SJCRH30 (cell line): Measurements from ENCODE around the gene PVALB. TPM values are rescaled to one million over a fixed set of nuclear protein-coding genes. Genes with fewer than 3 reads are reported as not detected.

Experiments used
- DNase-seq, 2 experiments: peaks; one replicate each; pipeline ENCODE4 v3.0.0-alpha.2; 2015 to 2020
- H3K27ac ChIP-seq: fragments of 250-450 bp; sonication (Bioruptor Pico); 2 replicates; pipeline ENCODE4 v1.5.1; 2020; ENCODE audit warnings: mild to moderate bottlenecking, moderate library complexity
- H3K27me3 ChIP-seq: fragments of 250-450 bp; sonication (Bioruptor Pico); 2 replicates; pipeline ENCODE4 v1.5.1; 2020; ENCODE audit warnings: mild to moderate bottlenecking, moderate library complexity
- H3K36me3 ChIP-seq: fragments of 250-450 bp; sonication (Bioruptor Pico); 2 replicates; pipeline ENCODE4 v1.5.1; 2020; ENCODE audit warnings: mild to moderate bottlenecking, moderate library complexity
- H3K4me1 ChIP-seq: fragments of 250-450 bp; sonication (Bioruptor Pico); 2 replicates; pipeline ENCODE4 v1.5.1; 2020; ENCODE audit warnings: mild to moderate bottlenecking, moderate library complexity
- H3K4me3 ChIP-seq: fragments of 250-450 bp; sonication (Bioruptor Pico); 2 replicates; pipeline ENCODE4 v1.5.1; 2020; ENCODE audit warnings: mild to moderate bottlenecking, moderate library complexity
- H3K9me3 ChIP-seq: fragments of 250-450 bp; sonication (Bioruptor Pico); replicated peaks from 2 replicates; pipeline ENCODE4 v1.5.1; 2020; ENCODE audit warnings: mild to moderate bottlenecking, moderate library complexity
- total RNA-seq: library from RNA; depleted of rRNA; stranded (reverse); fragments of >200 nt; shearing (Covaris generic); gene quantifications from 2 replicates; pipeline ENCODE4 v1.2.3, GENCODE V29; 2014

The PVALB gene
- total RNA-seq, 1 experiment from 2014 or later, result 0.45 TPM

DNA sequence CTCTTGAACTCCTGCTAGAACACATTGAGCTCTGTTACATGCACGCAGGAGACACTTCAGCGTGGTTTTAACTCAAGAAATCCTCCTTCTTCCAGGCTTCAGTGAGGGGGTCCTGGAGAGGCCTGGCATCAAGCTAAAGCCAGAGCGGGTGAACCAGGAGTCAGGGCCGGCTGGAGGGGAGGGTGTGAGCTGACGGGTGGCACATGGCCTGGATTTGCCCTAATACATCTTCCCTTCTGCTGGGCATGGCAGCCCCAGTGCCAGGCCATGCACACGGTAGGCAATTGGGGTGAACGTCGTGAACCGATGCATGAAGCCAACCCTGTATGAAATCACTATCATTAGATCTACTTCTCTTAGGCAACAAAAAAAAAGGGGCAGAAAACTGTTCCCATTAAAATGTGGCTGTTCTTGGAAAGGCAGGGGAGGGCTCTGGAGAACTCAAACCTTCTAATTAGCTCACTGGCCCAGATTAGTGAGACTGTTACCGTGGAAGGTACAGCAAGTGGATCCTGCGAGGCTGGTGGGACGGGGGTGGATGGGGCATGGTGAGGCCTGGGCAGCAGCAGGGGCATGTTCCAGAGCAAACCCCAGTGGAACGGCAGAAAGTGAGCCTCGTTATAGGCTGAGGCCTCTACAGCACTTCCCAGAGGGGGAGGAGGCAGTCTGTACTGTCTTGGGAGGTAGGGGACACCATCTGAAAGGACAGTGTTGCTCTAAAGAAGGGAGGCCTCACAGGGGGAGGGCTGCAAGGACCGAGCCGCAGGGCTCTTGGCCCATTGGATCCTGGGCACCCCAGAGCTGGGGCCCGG is 51.5 kb downstream of the PVALB start:
- H3K36me3 ChIP-seq, result no peaks in the 10 kb centered on the region
- DNase-seq, result no peak

DNA sequence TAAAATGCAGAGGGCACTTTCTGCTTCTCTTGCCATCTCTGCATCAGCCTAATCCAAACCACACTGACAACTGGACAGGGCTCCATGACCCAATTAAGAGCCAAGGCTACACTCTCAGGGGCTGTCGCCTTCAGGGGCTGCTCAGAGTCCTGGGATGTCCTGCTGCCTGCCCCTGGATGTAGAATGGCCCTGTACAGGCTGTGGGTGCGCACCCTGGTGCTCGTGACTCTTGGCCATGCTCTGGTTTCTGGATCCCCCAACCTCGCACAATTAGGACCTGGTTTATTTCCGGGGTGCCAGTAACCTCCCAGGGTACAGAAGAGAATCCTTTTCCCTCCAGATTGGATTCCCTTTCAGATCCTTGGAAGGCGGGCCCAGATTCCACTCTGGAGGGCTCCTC is 52.2 kb downstream of the PVALB start:
- 0 out of 2 replicates have a peak, but pooled peaks cover 3% of the 10 kb centered on the region for H3K27me3 ChIP-seq
- DNase-seq, result no peak
- no peaks in the 10 kb centered on the region for H3K4me1 ChIP-seq
- H3K4me3 ChIP-seq, result no peak overlapping the region
- no peaks in the 10 kb centered on the region for H3K36me3 ChIP-seq
- H3K27ac ChIP-seq, result no peak overlapping the region
- H3K9me3 ChIP-seq, result no peaks in the 10 kb centered on the region

More for the DNA sequence above, 51.5 kb downstream of the PVALB start:
- no peaks in the 10 kb centered on the region for H3K4me1 ChIP-seq
- H3K9me3 ChIP-seq, result no peaks in the 10 kb centered on the region
- no peak overlapping the region for H3K27ac ChIP-seq
- H3K4me3 ChIP-seq, result no peak overlapping the region
- 0 out of 2 replicates have a peak, but pooled peaks cover 3% of the 10 kb centered on the region for H3K27me3 ChIP-seq

DNA sequence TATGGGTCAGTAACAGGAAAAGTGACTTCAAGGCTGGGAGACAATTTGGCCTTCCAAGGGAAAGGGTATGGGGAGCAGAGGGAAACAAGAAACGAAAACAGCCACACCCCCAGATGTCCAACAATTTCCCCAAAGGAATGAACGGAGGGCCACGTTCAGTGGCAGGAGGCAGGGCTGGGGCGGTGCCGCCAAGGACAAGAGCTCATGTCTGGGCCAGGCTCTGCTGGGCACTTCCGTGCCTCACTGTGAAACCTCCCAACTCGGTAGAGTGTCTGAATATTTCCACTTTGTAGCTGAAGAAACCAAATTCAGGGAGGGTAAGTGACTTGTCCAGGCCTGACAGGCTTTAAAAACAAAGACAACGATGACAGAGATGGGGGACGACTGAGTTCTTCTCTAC is 52.8 kb downstream of the PVALB start:
- Histone ChIP-seq H3K27ac (no peak overlapping the region), H3K27me3 (peaks cover 3% of the 10 kb centered on the region; the same call in 1 of the 2 replicates), H3K36me3 (no peaks in the 10 kb centered on the region), H3K4me3 (no peak overlapping the region), H3K4me1 (no peaks in the 10 kb centered on the region), H3K9me3 (no peaks in the 10 kb centered on the region)
- DNase-seq, result no peak

GRCh38 chr22:36763576-36763975 is 53.3 kb downstream of the PVALB start:
- Histone ChIP-seq H3K27me3 (peaks cover 3% of the 10 kb centered on the region; the same call in 1 of the 2 replicates), H3K9me3 (no peaks in the 10 kb centered on the region), H3K4me1 (no peaks in the 10 kb centered on the region), H3K4me3 (no peak overlapping the region), H3K27ac (no peak overlapping the region), H3K36me3 (no peaks in the 10 kb centered on the region)
- no peak for DNase-seq

- Histone ChIP-seq H3K27ac (no peak overlapping the region), H3K9me3 (no peaks in the 10 kb centered on the region), H3K4me3 (no peak overlapping the region), H3K4me1 (no peaks in the 10 kb centered on the region), H3K36me3 (no peaks in the 10 kb centered on the region), H3K27me3 (peaks cover 3% of the 10 kb centered on the region; the same call in 1 of the 2 replicates)
- no peak for DNase-seq
These were observed 54.1 kb downstream of the PVALB start for GRCh38 chr22:36762687-36763260.

DNA sequence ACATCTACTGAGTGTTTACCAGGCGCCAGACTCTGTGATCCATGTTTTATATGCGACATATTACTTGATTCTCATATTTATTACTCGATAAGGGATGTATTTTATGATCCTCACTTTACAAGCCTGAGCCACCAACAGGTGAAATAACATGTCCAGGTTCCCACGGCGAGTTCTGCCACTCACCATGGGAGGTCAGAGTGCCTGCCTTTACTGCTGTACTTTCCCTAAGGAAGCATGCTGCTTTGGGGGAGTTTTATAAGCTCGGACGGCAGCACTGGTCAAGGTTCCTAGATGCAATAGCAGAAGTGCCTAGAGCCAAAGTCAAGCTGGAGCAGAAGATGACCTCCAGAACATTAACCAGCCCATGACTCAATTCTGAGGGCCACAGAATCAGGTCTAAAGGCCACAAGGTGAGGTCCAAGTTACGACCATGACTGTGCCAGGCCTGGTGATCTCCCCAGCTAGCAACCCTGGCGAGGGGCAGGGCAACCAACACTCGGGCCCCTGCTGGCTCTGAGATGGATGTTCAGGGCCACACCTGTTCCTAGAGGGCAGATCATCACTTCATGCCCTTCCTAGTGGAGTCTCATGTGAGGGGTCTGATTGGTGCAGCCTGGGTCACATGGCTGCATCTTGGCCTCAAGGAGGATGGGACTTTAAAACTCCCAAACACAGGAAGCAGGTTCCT is 55.1 kb downstream of the PVALB start:
- no peak overlapping the region for H3K4me3 ChIP-seq
- H3K27ac ChIP-seq, result no peak overlapping the region
- DNase-seq, result no peak
- no peaks in the 10 kb centered on the region for H3K9me3 ChIP-seq
- H3K4me1 ChIP-seq, result no peaks in the 10 kb centered on the region
- peaks cover 3% of the 10 kb centered on the region; the same call in 1 of the 2 replicates for H3K27me3 ChIP-seq
- H3K36me3 ChIP-seq, result no peaks in the 10 kb centered on the region

- Histone ChIP-seq H3K27ac (no peak overlapping the region), H3K4me3 (no peak overlapping the region), H3K36me3 (no peaks in the 10 kb centered on the region), H3K27me3 (peaks cover 3% of the 10 kb centered on the region; the same call in 1 of the 2 replicates), H3K9me3 (no peaks in the 10 kb centered on the region), H3K4me1 (no peaks in the 10 kb centered on the region)
- DNase-seq, result no peak
These were observed 56.0 kb downstream of the PVALB start for GRCh38 chr22:36760786-36761185.

DNA sequence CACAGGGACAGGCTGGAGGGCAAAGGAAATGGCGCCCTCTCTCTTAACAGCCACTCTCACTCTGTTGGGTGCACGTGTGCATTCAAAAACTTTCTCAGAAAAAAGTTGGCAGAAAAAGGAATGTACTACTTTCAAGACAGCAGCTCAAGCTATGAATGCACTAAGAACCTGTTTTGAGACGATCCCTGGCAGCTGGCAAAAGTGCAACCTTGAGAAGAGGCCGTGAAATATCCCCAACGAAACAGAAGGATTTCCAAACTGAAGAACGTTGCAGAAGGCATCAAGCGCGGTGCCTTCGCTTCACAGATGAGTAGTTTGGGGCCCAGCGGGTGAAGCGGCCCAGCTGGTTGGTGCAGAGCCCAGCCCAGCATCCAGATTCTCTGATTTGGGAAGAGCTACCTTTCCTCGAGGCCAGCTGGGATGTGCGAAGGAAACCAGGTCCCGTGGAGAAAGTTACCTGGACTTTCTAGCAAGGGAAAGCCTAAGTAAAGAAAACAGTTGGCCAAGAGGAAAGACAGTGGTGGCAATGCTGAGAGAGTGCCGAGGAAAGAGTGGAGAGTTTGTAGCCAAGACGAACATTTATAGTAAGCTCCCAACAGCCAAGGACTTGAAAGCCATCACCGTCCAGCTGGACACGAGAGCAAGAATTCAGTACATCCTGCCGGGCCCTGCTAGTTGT is 57.2 kb downstream of the PVALB start:
- no peak overlapping the region for H3K27ac ChIP-seq
- H3K9me3 ChIP-seq, result no peaks in the 10 kb centered on the region
- no peak overlapping the region for H3K4me3 ChIP-seq
- no peaks in the 10 kb centered on the region for H3K36me3 ChIP-seq
- no peak for DNase-seq
- H3K27me3 ChIP-seq, result peaks cover 3% of the 10 kb centered on the region; the same call in 1 of the 2 replicates
- H3K4me1 ChIP-seq, result no peaks in the 10 kb centered on the region

DNA sequence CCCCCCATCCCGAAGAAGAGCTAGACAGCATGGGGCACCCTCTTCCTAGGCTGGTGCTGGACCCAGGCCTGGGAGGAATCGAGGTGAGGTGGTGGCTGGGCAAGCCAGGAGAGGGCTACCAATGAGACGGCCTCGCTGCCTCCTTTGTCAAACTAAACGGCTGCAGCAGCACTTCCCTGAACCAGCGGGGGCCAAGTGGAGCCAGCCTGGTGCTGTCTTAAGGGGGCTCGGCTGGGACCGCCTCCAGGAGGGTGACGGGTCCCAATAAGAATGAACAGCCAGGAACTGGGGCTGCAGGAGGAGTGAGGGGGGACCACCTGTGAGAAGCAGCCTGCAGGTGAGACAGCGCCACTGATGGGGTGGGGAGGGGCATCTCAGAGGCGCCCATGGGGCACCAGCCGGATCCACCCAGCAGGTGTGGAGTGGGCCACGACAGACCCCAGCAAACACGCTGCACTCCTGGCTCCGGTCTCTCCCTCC is 58.0 kb downstream of the PVALB start:
- Histone ChIP-seq H3K27me3 (peaks cover 3% of the 10 kb centered on the region; the same call in 1 of the 2 replicates), H3K4me1 (no peaks in the 10 kb centered on the region), H3K36me3 (no peaks in the 10 kb centered on the region), H3K9me3 (no peaks in the 10 kb centered on the region), H3K27ac (no peak overlapping the region), H3K4me3 (no peak overlapping the region)
- DNase-seq, result no peak

GRCh38 chr22:36757668-36758211 is 59.1 kb downstream of the PVALB start:
- H3K9me3 ChIP-seq, result no peaks in the 10 kb centered on the region
- H3K27ac ChIP-seq, result no peak overlapping the region
- H3K4me1 ChIP-seq, result no peaks in the 10 kb centered on the region
- peaks cover 3% of the 10 kb centered on the region; the same call in 1 of the 2 replicates for H3K27me3 ChIP-seq
- no peaks in the 10 kb centered on the region for H3K36me3 ChIP-seq
- no peak overlapping the region for H3K4me3 ChIP-seq
- peak; percentile 72 to 79 for DNase-seq

DNA sequence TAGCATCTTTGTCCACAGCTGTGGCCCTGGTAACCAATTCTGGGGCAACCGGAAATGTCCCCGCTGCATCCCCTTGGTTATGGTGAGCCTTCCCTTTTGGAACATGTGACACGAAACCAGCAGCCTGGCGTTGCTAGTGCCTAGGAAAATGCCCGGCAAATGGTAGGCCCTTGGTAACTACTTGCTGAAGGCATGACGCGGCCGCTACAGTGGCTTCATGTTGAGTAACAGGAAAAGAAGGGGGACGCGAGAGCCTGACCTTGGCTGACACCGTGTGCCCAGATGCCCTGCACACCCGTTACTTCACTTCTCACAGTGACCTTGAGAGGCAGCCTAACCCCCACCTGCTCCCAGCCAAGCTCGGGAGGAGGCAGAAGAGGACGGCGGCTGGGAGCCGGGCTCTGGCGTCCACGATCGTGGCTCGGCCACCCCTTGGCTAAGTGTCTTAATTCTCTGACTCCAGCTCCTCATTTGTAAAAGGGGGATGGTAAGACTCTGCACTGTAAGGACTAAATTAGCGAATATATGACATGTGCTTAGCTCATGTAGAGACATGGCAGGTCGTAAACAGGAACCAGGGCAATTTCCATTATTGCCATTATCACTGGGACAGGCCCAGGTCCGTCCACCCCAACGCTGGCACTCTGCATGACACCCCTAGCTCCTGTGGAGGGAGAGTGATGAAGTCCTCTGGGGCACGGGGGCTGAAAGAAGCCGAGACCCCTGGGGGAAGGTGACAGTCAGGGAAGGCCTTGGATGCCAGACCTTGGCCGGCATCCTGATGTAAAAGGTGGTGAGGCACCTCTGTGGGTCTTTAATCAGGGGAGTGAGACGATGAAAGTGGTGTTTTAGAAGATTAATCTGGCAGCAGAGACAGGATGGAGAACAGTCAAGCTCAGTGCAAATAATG is 59.8 kb downstream of the PVALB start:
- no peaks in the 10 kb centered on the region for H3K9me3 ChIP-seq
- H3K4me1 ChIP-seq, result no peaks in the 10 kb centered on the region
- no peaks in the 10 kb centered on the region for H3K36me3 ChIP-seq
- no peak overlapping the region for H3K27ac ChIP-seq
- no peaks in the 10 kb centered on the region; the same call in 1 of the 2 replicates for H3K27me3 ChIP-seq
- DNase-seq, result no peak
- no peak overlapping the region for H3K4me3 ChIP-seq

DNA sequence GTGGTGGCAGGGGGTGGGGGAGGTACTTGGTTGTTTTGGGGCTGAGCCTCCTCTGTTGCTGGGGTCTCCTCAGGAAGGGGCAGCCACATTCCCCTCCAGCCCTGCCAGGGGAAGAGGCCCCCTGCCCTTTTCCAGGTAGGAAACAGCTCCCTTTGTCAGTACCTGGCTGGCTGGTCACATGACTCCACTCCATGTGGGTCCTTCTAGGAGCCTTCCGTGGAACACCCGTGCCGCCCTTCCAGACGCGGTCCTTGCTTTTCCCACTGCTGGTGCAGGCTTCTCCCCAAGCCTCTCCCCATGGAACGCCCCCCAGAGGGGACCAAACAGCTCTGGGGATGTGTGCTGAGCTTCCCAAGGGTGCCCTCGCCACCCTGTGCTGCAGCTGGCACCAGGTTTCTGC is 60.8 kb downstream of the PVALB start:
- Histone ChIP-seq H3K27ac (no peak overlapping the region), H3K9me3 (no peaks in the 10 kb centered on the region), H3K4me1 (no peaks in the 10 kb centered on the region), H3K4me3 (no peak overlapping the region), H3K27me3 (no peaks in the 10 kb centered on the region; the same call in 1 of the 2 replicates), H3K36me3 (no peaks in the 10 kb centered on the region)
- DNase-seq, result no peak

GRCh38 chr22:36755316-36755715 is 61.5 kb downstream of the PVALB start:
- H3K36me3 ChIP-seq, result no peaks in the 10 kb centered on the region
- no peak for DNase-seq
- H3K27ac ChIP-seq, result no peak overlapping the region
- no peak overlapping the region for H3K4me3 ChIP-seq
- H3K9me3 ChIP-seq, result no peaks in the 10 kb centered on the region
- H3K27me3 ChIP-seq, result no peaks in the 10 kb centered on the region; the same call in 1 of the 2 replicates
- H3K4me1 ChIP-seq, result no peaks in the 10 kb centered on the region
